GM12872 (cell line): ENCODE measurements around the gene CTSE.

Experiments
- CTCF ChIP-seq: IDR thresholded peaks from 3 replicates; pipeline ENCODE4 v1.5.1; 2011; ENCODE audit warnings: low read depth, mild to moderate bottlenecking, low read length, moderate library complexity; ENCODE audit not compliant: insufficient read depth

Gene CTSE

GRCh38 chr1:206012086-206012859 lies 11.4 kb downstream of the CTSE start:
- no peak for TF ChIP-seq CTCF

DNA sequence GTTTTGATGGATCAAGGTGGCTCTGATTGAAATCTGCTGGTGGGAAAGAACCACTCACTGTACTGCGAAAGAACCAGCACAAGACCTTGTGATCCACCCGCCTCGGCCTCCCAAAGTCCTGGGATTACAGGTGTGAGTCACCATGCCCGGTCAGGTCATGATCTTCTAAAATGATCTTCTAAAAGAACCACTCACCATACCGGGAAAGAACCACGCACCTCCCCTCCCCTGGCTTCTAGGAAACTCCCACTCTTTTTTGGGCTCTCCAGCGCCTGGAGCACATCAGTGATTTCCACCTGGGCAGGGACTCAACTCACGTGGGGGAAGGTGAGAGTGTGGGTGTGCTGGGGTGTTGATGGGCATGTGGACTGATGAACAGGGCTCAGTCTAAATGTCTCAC lies 12.6 kb downstream of the CTSE start:
- TF ChIP-seq CTCF = no peak

DNA sequence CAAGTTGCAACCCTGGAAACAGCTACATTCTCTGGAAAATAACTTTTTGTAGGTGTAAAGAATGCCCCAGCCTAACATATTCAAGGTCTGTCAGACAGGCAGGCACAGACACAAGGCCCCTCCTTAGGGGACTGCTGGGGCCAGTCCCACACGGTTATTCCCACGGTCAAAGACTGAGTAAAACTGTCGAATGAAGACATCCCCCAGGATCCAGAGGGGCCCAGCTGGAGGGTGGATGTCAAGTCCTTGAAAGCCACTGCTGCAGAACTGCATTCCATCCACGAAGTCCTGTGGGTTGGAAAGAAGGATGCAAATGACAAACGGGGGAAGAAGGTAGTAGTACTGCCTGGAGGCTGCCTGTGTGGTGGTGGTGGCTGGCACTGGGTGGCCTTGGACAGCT lies 13.6 kb downstream of the CTSE start:
- TF ChIP-seq CTCF = no peak

DNA sequence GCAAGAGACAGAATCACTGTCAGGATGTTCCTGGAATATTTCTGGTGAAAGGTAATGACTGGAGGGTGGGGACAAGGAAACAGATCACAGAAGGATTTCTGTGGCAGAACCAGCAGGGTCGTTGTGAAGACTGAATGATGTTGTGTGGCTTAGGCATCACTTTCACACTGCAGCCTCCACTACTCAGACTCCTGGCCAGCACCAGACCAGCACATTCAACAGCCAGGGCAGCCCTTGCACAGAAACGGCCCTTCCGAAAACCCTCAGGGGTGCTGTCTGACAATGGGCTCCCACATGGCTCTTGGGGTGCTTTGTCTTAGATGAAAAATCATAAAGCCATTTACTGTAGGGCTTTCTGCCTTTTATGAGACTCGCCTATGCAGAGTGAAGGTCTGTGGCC lies 16.7 kb downstream of the CTSE start:
- TF ChIP-seq CTCF = no peak

GRCh38 chr1:206005778-206006180 lies 17.9 kb downstream of the CTSE start:
- no peak for TF ChIP-seq CTCF

- TF ChIP-seq CTCF = no peak
Observed at GRCh38 chr1:206005234-206005633, 18.5 kb downstream of the CTSE start.

- TF ChIP-seq CTCF = no peak
Observed at GRCh38 chr1:206004826-206005225, 18.9 kb downstream of the CTSE start.
